Chondrocyte (in vitro differentiated cells): ENCODE results near the gene VDAC1. TPM values are rescaled to one million over a fixed set of nuclear protein-coding genes. Genes with fewer than 3 reads are reported as not detected.

Source experiments
- DNase-seq: peaks from one replicate; pipeline ENCODE4 v3.0.0; 2021; ENCODE audit warnings: mixed read lengths, low spot score
- H3K27ac Mint-ChIP-seq: one replicate; pipeline ENCODE4 v1.8.0; 2021; ENCODE audit warnings: mild to moderate bottlenecking, moderate library complexity, mixed read lengths; ENCODE audit not compliant: unreplicated experiment
- H3K27me3 Mint-ChIP-seq: 2 replicates; pipeline ENCODE4 v1.8.0; 2021; ENCODE audit warnings: low read depth, mixed read lengths
- H3K36me3 Mint-ChIP-seq: 2 replicates; pipeline ENCODE4 v1.8.0; 2021; ENCODE audit warnings: low read depth, mixed read lengths
- H3K4me1 Mint-ChIP-seq: 2 replicates; pipeline ENCODE4 v1.8.0; 2021; ENCODE audit warnings: low read depth, mild to moderate bottlenecking, mixed read lengths
- H3K4me3 Mint-ChIP-seq: one replicate; pipeline ENCODE4 v1.8.0; 2021; ENCODE audit warnings: mild to moderate bottlenecking, moderate library complexity, mixed read lengths; ENCODE audit not compliant: unreplicated experiment
- H3K9me3 Mint-ChIP-seq: 2 replicates; pipeline ENCODE4 v1.8.0; 2021; ENCODE audit warnings: low read depth, mixed read lengths
- total RNA-seq: library from RNA; stranded (reverse); gene quantifications from 3 replicates; pipeline ENCODE4 v1.2.1, GENCODE V29; 2021
- TF ChIP-seq, protein P1 (sequence below): fragments of 200-600 bp; sonication (generic); IDR thresholded peaks from 2 replicates; pipeline ENCODE4 v1.5.0; 2021; ENCODE audit warnings: antibody characterized with exemption, mild to moderate bottlenecking, moderate library complexity

Gene VDAC1
- total RNA-seq, 1 donor from 2014 or later, result 138 TPM

- peak; percentile 87 for DNase-seq
- no peaks in the 10 kb centered on the region for H3K27me3 Mint-ChIP-seq
- H3K36me3 Mint-ChIP-seq, result peaks cover 3% of the 10 kb centered on the region
- peaks cover 45% of the 10 kb centered on the region for H3K4me1 Mint-ChIP-seq
- TF ChIP-seq, protein P1, sequence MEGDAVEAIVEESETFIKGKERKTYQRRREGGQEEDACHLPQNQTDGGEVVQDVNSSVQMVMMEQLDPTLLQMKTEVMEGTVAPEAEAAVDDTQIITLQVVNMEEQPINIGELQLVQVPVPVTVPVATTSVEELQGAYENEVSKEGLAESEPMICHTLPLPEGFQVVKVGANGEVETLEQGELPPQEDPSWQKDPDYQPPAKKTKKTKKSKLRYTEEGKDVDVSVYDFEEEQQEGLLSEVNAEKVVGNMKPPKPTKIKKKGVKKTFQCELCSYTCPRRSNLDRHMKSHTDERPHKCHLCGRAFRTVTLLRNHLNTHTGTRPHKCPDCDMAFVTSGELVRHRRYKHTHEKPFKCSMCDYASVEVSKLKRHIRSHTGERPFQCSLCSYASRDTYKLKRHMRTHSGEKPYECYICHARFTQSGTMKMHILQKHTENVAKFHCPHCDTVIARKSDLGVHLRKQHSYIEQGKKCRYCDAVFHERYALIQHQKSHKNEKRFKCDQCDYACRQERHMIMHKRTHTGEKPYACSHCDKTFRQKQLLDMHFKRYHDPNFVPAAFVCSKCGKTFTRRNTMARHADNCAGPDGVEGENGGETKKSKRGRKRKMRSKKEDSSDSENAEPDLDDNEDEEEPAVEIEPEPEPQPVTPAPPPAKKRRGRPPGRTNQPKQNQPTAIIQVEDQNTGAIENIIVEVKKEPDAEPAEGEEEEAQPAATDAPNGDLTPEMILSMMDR, result no peak
- no peaks in the 10 kb centered on the region for H3K9me3 Mint-ChIP-seq
- H3K4me3 Mint-ChIP-seq, result peak overlapping the region; percentile 83
- peak overlapping the region; percentile 95 for H3K27ac Mint-ChIP-seq
Measured at GRCh38 chr5:134003817-134004625, 754 bp downstream of the VDAC1 start.

DNA sequence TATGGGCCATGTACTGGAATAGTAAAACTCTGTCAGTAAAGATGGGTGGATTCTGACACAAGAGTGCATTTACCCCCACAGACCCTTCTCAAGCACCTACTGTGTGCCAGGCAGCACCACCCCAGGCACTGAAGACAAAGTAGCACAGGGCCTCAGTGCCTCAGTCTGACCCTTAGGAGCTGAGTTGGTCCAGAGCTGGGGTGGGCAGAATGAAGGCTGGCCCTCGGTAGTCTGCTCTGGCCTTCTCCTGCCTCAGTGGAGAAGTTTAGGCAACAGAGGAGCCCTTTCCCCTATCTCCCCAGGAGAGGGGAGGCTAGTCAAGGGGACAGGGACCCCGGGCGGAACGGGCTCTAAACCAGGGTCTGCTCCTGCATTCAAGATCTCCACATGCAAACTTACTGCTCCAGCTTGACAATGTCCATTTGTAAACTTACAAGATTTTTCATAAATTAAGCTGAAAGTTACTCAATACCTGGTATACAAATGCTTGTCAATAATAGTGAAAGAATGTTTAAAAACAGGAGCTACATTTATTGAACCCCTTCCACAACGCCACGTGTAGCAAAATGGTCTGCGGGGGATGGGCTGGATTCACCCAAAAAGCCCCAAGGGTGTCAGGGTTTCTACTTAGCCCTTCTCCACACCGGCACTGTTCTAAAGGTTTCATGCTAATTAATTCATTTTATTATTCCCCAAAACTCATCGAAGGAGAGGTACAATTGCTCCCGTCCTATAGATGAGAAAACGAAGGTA is 1.5 kb downstream of the VDAC1 start:
- peak; percentile 28 for DNase-seq
- no peaks in the 10 kb centered on the region for H3K27me3 Mint-ChIP-seq
- peak overlapping the region; percentile 95 for H3K27ac Mint-ChIP-seq
- TF ChIP-seq, protein P1, result no peak
- peaks cover 45% of the 10 kb centered on the region for H3K4me1 Mint-ChIP-seq
- peak overlapping the region; percentile 83 for H3K4me3 Mint-ChIP-seq
- no peaks in the 10 kb centered on the region for H3K9me3 Mint-ChIP-seq
- peaks cover 3% of the 10 kb centered on the region for H3K36me3 Mint-ChIP-seq

DNA sequence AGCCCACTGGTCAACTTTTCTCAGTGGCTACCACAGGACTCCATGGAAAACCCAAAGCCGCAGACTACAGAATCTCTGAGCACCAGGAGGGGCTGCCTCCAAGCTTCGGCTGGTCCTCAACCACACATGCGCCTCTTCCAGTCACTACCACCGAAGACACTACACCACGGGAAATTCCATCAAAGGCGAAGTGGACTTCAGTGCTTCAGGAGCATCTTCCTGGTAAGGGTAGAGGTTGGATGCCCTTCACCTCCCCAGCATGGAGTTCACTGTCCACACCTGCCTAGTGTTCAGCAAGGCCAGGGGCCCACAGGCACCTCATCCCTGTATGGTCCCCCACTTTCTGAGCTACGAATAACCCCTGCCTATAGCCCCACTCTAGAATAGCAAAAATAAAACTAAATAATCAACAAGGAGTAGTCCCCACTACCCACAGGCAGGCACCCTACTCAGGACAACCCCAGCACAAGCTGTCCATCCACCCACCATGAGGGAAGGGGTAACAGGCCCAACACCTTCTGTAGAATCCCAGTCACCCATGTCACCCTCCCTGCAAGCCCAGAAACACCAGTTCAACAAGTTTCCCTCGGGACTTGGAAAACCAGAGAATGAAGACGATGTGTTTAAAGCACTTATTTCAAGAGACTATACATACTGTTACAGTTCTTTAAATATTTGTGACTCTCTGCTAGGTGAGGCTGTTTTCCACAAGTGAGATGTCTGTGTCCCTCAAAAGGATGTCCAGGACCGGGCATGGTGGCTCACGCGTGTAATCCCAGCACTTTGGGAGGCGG is 2.6 kb downstream of the VDAC1 start:
- H3K27ac Mint-ChIP-seq, result peak overlapping the region; percentile 95
- H3K9me3 Mint-ChIP-seq, result no peaks in the 10 kb centered on the region

GRCh38 chr5:134000696-134001453 is 3.9 kb downstream of the VDAC1 start:
- DNase-seq, result peak; percentile 5
- H3K27me3 Mint-ChIP-seq, result no peaks in the 10 kb centered on the region
- H3K27ac Mint-ChIP-seq, result no peak overlapping the region
- H3K4me3 Mint-ChIP-seq, result no peak overlapping the region
- peaks cover 3% of the 10 kb centered on the region for H3K36me3 Mint-ChIP-seq
- TF ChIP-seq, protein P1, result no peak
- peaks cover 58% of the 10 kb centered on the region for H3K4me1 Mint-ChIP-seq
- no peaks in the 10 kb centered on the region for H3K9me3 Mint-ChIP-seq

More for the DNA sequence above, 2.6 kb downstream of the VDAC1 start:
- Mint-ChIP-seq H3K4me1 (peaks cover 47% of the 10 kb centered on the region), H3K36me3 (peaks cover 3% of the 10 kb centered on the region), H3K4me3 (peak overlapping the region; percentile 83), H3K27me3 (no peaks in the 10 kb centered on the region)
- peak; percentile 21 for DNase-seq
- TF ChIP-seq, protein P1, result no peak
